HG03064 (cell line): ENCODE data around the gene IMPA2.
A peak's percentile ranks its signal among the peaks of the same experiment; 100 is the strongest.
"Not testable (repeated sequence)": the region's sequence is repeated elsewhere in the genome, so short reads cannot be mapped to it uniquely, and the experiment has no call there.

Experiments used
- ATAC-seq: cut with Tn5 transposase; IDR thresholded peaks from one replicate; pipeline ENCODE4 v1.9.1; 2021; ENCODE audit warnings: low read depth; ENCODE audit not compliant: unreplicated experiment

The IMPA2 gene

DNA sequence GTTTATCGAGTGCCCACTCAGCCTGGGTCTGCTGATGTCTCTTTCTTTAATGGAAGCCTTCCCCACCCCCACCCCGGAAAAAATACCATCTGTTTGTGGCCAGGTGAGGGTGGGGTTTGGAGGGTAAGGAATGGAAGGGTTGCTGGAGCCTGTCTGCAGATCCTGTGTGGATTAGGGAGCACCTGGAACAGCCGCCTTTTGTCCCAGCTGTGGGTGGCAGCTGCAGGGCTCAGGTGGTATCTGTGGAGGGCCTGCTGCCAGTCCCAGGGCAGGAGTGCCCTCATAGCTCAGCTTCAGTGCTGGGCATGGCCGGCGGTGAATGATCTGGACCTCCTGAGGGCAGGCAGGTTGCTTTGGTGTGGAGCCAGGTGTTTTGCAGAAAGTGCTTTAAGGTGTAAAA, 45.3 kb downstream of the IMPA2 start:
- no peak for ATAC-seq

DNA sequence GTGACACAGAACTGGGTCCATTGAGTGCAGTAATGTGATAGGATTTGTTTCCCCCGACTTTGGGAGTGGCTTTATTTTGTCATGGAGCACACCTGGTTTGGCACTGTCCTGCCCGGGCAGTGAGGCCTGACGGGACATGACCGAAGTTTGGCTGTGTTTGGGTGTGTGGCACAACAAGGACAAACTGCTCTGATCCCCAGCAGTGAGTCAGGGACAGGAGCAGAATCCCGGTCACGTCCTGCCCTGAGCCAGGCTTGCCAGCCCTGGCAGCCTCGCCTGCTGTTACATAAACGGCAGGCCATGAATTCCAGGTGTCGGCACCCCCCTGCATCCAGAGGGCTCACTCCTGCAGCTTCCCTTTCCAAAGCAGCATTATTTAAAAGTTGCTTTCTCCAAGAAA, 45.7 kb downstream of the IMPA2 start:
- no peak for ATAC-seq

DNA sequence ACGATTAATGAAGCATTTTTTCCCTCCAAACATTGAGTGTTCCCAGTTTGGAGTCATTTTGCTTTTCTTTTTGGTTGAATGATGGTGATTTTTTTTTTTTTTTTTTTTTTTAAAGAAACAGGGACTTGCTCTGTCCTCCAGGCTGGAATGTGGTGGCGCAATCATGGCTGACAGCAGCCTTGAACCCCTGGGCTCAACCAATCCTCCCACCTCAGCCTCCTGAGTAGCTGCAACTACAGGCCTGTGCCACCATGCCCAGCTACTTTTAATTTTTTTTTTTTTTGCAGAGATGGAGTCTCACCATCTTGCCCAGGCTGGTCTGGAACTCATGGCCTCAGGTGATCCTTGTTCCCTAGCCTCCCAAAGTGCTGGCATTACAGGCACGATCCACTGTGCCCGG, 46.2 kb downstream of the IMPA2 start:
- no peak for ATAC-seq

DNA sequence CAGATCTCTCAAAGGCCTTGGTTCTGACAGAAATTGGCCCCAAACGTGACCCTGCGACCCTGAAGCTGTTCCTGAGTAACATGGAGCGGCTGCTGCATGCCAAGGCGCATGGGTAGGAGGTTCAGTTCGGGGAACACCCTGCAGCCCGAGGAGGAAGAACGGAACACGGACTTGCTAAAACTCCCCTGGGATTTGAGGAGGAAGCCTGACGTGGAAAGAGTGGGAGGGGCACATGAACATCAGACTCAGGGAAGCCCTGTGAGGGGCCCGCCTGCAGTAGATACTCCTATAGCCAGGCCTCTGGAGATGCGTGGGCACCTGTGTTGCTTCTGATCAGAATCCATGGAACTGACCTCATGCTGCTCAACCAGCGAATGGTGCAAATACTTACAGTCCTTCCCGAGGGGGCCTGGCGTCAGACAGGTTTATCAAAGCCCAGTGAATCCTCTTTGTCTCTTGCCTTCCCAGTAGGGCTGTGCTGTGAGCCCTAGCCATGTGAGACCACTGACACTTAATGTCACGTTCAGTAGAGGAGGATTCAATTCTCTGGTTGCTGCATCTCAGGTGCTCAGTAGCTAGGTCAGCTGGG, 46.8 kb downstream of the IMPA2 start:
- no peak for ATAC-seq

DNA sequence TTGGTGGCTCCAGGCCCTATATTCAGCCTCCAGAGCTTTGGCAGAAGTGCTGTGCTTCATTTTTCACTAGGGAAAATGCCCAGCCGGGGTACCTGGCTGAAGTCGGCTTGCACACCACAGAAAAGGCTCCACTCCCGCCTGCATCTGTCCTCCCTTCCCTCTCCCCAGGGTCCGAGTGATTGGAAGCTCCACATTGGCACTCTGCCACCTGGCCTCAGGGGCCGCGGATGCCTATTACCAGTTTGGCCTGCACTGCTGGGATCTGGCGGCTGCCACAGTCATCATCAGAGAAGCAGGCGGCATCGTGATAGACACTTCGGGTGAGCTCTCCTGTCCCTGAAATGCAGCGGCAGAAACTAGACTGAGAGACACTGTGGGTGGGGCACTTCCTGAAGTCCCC, 47.4 kb downstream of the IMPA2 start:
- no peak for ATAC-seq

DNA sequence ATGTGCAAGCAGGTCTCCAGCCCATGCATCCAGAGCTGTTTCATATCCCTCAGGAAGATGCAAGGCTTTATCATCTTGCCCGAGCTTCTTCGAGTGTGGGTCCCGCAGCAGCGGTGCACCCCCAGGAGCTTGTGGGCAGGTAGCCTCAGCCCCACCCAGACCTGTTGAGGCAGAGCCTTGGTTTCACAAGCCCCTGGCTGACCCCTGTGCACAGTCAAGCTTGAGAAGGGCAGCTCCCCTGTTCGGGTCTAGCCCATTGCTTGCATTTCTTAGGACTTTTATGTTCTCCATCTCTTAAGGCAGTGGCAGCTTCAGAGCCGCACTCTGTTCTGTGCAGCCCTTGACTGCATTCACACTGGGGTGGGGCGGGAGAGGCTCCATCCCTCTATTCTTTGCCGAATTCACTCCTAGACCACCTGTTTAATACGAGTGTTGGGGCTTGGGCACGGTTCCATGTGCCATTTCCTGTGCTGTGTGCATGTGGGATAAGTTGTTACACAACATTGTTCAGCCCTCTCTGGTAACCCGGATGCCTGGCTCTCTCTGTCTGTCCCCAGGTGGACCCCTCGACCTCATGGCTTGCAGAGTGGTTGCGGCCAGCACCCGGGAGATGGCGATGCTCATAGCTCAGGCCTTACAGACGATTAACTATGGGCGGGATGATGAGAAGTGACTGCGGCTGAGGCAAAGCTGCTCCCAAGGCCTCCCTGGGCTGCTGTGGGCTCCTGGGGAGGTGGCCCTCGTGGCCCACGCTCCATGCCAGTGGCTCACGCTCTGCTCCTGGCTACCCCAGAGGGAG, 48.7 kb downstream of the IMPA2 start:
- ATAC-seq, result no peak

DNA sequence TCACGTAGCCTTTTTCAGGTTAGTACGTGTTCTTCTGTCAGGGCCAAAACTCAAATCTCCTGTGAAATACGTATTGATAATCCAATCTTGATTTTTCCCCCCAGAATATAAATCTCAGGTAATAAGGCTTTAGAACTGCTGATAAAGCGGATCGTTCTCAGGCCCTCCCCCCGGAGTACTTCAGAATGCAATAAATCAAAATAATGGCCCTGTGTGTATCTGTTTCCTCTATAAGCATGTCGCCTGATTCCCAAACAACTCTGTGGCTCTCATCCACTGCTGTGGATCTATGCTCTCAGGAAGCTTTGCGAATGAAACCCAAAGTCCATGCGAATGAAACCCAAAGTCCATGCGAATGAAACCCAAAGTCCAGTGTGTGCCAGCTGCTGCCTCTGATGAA, 49.4 kb downstream of the IMPA2 start:
- no peak for ATAC-seq

DNA sequence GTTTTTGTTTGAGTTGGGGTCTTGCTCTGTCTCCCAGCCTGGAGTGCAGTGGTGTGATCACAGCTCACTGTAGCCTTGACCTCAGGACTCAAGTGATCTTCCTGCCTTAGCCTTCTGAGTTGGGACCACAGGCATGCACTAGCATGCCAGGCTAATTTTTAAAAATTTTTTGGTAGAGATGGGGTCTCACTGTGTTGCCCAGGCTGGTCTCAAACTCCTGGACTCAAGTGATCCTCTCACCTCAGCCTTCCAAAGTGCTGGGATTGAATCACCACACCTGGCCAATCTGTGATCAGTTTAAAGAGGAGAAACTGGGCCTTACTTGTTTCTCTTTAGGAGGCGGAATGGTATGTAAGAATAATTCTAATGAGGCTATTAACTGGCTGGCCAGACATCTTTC, 49.9 kb downstream of the IMPA2 start:
- ATAC-seq, result no peak

DNA sequence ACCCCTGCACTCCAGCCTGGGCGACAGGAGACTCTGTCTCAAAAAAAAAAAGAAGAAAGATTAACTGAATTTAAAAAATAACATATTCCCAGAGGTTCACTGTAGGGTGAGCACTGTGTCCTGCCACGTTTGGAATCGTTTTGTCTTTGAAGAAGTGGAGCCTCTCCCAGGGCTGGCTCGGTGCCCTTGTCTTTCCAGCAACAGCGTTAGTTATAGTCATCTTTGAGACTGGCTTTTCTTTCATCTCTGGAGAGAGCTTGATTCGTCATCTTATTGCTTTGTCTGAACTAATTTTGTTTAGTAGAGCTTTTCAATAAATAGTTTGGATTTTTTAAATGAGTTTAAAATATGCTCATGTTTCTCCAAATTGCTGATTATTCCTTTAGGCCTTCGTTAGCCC, 50.5 kb downstream of the IMPA2 start:
- ATAC-seq, result no peak

DNA sequence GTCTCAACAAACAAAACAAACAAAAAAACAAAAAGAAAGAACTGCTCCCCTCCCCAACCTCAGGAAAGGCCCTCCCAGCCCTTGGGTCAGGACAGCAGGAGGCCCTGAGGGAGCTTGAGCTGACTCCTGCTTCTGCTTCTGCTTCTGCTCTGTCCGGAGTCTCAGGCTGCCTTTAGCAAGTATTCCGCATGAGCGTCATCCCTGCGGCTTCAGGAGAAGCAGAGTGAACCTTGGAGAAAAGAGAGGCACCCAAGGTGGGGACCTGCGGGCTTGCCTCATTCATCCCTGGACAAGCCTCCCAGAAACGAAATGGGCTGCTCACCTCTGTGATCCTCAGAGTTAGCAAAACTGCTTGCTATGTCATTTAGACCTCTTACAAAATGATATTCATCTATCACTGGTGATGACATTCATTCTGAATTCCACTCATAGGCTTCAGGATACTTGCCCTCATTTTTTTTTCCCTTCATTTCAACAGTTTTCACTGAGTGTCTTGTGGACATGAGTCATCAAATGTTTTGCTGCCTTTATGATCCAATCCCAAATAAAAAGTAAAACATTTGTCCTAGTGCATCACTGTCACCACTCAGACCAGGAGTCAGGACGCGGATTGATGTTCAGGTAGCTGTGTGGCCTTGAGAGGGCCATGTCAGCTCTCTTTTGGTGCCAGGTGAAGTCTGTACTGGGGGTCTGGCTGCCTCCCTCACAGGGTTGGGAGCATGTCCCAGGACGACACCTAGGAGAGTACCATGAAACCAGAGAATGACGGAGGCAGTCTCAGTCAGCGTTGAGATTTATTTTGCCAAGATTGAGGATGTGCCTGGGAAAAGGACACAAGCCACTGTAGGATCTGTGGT, 51.7 kb downstream of the IMPA2 start:
- ATAC-seq, result no peak

DNA sequence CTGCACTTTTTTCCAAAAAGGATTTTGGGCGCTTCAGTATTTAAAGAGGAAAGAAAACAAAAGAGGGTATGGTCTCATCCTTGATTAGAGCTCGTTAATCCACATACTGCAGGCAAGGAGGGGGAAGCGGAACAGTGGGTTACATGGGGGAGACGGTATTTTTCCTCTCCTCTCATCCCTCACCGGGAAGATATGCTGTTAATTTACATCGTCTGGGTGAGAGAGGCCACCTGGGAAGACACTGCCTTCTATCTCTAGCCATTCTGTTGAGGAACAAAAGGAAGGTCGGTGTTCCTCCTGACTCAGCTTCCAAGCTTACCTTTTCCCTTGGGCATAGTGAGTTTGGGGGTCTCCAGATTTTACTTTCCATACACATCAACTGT, 52.3 kb downstream of the IMPA2 start:
- no peak for ATAC-seq

DNA sequence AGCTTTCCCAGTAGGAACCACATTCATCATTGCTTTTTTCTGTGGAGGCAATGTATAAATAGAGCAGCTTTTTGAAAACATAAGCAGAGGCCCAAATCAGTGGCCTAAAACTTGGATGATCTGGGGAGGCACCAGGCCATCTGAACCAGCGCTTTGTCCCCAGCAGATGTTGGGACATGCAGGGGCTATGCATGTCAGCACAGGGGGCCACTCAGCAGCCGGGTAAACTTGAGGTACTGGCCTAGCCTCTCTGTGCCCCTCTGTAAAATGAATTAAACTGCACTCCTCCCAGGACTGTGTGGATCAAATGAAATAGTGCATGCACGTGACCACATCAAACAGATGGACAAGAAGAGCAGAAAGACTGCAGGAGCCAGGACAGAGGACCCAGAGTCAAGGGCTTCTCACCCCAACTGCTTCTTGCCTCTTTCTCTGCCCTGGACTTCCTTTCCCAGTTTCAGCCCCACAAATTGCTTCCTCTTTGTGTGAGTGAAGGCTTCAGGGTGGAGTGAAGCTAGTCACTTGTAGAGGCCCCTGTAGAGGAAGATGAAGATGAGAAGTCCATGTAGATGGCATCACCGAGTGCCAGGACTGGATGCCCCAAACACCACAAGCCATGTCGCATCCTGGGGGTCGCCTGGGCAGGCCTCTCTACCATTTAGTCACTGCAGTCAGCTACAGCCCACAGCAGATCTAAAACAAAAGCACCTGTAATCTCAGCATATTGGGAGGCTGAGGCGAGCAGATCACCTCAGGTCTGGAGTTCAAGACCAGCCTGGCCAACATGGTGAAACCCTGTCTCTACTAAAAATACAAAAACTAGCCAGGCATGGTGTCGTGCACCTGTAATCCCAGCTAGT, 53.2 kb downstream of the IMPA2 start:
- ATAC-seq, result no peak

DNA sequence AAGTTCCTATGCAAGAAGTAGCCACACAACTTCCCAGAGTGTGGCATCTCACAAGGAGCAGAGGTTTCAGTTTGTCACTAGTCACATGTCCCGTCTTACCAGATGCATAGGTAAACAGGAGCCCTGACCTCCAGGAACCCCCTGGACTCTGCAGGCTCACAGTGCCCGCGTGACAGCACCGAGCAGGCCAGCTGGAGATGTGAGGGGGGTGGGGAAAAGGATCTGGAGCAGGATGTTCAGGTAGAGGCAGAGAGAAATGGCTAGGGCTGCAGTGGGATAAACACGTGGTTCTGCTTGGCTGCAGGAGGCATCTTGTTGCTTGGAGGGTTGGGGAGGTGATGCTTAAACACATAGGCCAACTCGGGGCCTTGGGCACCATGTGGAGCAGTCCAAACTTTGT, 54.2 kb downstream of the IMPA2 start:
- ATAC-seq, result no peak

DNA sequence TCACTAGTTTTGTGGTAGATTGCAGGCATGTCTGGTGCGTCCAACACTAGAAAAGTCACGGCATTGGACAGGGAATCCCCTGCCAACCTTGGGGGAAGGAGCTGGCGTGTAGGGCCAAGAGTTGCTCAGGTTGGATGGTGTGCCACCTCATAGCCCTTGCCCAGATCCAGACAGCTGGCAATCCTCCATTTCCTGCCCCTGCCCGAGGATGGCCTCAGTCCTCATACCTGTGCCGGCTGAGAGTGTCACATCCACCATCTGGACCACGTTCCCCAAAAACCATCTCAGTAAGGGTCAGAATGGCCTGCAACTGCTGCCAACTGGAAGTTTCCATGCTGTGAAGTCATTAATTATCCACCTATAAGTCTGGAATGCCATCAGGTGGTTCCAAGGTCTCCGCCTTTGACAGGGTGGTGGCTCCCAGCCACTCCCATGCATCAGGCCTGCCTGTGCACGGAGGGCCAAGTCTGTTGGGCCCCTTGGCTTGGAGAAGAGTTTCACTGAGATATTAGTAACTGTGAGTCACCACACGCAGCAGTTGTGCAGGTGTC, 55.0 kb downstream of the IMPA2 start:
- ATAC-seq, result no peak

DNA sequence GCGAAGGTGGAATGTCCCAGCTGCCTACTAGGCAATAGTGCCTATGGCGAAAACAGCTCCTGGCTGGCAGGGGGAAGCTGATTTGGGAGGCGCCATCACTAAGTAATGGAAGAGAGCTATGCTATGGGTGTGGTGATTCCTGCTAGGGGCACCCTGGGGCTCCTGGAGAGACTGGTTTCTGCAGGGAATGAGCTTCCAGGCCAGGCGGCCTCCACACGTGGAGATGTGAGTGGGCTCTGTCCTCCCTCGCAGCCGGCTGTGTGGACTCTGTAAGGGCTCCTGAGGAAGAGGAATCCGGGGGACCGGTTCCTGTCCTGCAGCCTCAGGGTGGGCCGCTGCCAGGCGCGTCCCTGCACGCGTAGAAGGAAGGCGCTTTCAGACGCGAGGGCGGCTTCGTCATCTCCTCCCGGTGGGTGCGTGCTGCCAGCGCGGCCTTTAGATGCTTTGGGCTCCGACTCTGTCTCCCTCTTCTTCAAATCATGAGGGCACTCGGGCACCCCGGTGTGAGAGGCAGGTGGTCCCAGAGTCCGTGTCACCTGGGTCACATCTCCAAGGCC, 56.9 kb downstream of the IMPA2 start:
- no peak for ATAC-seq

DNA sequence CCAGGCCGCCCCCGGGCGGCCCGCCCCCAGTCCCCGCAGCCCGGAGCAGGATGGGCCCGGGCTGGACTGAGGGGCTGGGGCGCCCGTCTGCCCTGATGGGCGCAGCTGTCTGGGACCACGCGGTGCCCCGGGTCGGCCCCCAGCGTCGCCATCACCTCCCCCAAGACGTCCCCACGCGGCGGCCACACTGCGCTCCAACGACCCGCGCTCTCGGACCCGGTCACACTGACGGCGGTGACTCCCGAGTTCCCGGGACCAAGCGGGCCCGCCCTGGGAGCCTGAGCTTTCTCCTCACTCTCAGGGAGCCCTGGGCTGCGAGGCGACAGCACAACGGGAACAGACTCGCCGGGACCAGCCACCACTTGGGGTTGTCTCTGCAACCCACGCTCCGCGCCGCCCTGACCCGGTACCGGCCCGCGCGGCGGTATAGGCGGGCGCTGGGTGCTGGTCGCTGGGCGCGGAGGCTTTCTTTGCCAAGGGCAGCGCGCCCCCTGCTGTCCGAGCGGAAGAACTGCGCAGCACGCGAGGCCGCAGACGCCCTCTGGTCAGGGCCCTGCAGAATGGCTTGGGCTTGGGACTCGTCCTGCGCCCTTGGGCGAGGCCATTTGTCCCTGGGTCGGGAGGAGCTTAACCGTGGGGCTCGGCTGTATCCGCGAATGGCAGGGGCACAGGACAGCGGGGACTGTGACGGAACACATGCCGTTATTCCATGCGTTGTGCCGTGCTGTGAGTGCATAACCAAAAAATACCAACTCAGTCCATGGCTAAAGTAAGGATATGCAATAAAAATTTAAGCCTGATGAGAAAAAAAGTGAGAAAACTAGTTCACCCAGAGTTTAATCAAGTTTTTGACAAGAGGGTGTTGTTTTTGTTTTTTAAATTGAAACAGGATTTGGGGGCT, 57.6 kb downstream of the IMPA2 start:
- peak; percentile 68 for ATAC-seq

DNA sequence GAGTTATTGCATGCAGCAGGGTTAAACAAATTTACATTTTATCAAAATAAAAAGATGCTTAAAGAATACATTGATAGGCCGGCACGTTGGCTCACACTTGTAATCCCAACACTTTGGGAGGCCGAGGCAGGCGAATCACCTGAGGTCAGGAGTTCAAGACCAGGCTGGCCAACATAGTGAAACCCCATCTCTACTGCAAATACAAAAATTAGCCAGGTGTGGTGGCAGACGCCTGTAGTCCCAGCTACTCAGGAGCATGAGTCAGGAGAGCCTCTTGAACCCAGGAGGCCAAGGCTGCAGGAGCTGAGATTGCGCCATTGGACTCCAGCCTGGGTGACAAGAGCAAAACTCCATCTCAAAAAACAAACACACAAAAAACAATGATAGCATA, 58.2 kb downstream of the IMPA2 start:
- not testable (repeated sequence) for ATAC-seq

DNA sequence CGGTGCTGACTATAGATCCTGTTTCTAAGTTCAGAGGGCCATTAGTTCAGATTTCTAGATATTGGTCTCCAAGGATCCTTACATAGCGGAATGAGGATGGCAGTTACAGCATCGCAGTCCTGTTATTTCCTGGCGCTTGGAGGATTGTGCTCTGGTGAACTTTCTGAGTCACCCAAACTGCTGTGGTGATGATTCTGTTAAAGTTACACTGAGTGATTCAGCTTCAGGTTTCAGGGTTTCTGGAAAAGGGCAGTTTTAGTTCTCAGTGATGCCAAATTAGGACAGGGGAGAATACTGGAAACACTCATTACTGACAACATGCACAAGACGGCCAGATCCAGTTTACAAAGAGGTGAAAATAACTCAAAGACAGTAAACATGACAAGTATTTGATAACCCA, 60.3 kb downstream of the IMPA2 start:
- no peak for ATAC-seq

DNA sequence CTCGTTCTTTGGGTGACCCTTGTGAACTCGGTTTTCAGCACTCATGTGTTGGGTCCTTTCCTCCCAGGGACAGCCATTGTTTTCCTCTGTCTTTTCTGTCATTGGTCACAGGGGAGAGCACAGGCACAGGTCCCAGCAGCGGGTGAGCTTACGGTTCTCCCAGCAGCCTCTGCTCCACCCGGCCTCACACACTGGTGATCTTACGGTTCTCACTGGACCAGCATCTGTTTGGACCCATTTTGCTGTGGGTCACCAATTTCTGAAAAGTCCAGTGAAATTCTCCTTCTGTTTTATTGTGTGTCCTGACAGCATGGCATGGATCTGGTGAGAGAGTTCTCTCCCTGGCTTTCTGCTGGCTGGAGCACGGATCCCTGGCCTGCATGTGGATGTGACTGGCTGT, 62.5 kb downstream of the IMPA2 start:
- no peak for ATAC-seq
